Testis (tissue), 3 donors: ENCODE data around the gene RNF40. TPM values are rescaled to one million over a fixed set of nuclear protein-coding genes. Genes with fewer than 3 reads are reported as not detected.

Source experiments
- DNase-seq: peaks from one replicate; pipeline ENCODE4 v3.0.0-alpha.2; 2019
- H3K27ac ChIP-seq, 2 donors: fragments of 200-600 bp; sonication (generic); one replicate each; pipeline ENCODE4 v1.5.1; 2019
- H3K27me3 ChIP-seq: fragments of 200-600 bp; sonication (generic); one replicate; pipeline ENCODE4 v1.5.1; 2019
- H3K36me3 ChIP-seq: fragments of 200-600 bp; sonication (generic); one replicate; pipeline ENCODE4 v1.5.1; 2017; ENCODE audit warnings: low read depth; ENCODE audit errors: missing control alignments
- H3K4me1 ChIP-seq: fragments of 200-600 bp; sonication (generic); one replicate; pipeline ENCODE4 v1.5.1; 2019
- H3K4me3 ChIP-seq, 2 donors: fragments of 200-600 bp; sonication (generic); one replicate each; pipeline ENCODE4 v1.5.1; 2017 to 2019
- H3K9me3 ChIP-seq: fragments of 200-600 bp; sonication (generic); one replicate; pipeline ENCODE4 v1.5.1; 2017
- POLR2A ChIP-seq: fragments of 450-650 bp; IDR thresholded peaks from one replicate; pipeline ENCODE4 v1.6.1; 2017; ENCODE audit warnings: antibody characterized with exemption, mild to moderate bottlenecking, moderate library complexity
- WGBS, 2 donors: methylation state at CpG; one replicate each; pipeline ENCODE4 v1.1.5; 2018; 5-methylcytosine and 5-hydroxymethylcytosine counted together
- intact Hi-C: fragments of 100-400 bp; cut with DNase I; formaldehyde crosslinking; loops from one replicate; pipeline ENCODE4 v1.15.1; 2023; ENCODE audit warnings: low total_unique reads
- polyA plus RNA-seq: library from polyadenylated mRNA; stranded (reverse); fragments of 350-450 nt; fragmentation: Illumina TruSeq; extraction: RNeasy Lipid Tissue Mini Kit (QIAGEN cat#74804); gene quantifications from one replicate; pipeline ENCODE4 v1.2.3, GENCODE V29; 2014; ENCODE audit warnings: low read depth, low replicate concordance; ENCODE audit not compliant: insufficient read depth
- total RNA-seq, 2 donors: library from RNA; depleted of rRNA; stranded (reverse); fragments of >200 nt; gene quantifications; one replicate each; pipeline ENCODE4 v1.2.3, GENCODE V29; 2016
- TF ChIP-seq, protein P1 (sequence below), 3 experiments: fragments of 450-650 bp in 2 of 3; fragments of 200-600 bp in 1 of 3; sonication (generic) in 1 of 3; IDR thresholded peaks; one replicate each; pipeline ENCODE4 v1.5.1; 2016 to 2019; ENCODE audit warnings: antibody characterized with exemption in 3 of 3, mild to moderate bottlenecking in 2 of 3, moderate library complexity in 1 of 3

RNF40 gene
- total and polyA plus RNA-seq, 3 donors from 2014 or later, result 143 to 219 (median 162) TPM

DNA sequence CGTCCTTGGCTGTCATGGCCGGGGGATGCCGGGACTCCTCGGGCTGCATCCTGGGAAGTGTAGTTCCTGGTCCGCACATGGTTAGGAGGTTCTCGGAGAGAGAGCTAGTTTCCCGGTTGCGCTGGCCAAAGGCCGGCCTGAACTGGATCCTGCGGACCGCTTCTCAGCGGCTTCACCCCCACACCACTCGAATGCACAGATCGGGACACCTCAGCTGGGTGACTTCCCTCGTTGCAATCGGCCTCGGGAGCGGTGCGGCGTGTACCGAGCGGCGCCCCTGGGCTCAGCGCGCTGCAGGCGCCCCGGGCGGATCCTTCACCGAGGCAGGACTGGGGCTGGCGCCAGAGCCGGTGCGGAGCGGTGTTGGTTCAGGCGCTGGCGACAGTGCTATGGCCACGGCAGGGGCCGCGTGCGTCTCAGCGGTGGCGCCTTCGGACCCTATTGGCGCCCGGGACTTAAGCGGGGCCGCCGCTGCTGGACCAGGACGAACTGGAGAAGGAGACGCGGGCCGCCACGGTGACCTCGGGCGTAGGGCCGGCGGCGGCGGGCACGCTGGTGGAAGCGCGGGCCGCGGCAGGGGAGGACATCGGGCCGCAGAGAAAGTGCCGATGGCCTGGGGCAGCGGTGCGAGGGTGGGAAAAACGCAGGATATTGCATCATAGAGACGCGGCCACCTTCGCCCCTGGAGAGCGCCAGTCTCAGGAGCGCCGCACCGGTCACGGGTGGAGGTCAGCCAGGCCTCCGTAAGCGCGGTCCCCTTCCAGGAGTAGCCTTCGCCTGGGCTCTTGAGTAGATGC is 13.5 kb downstream of the RNF40 start:
- Histone ChIP-seq H3K27me3 (no peaks in the 10 kb centered on the region), H3K4me1 (peaks cover 13% of the 10 kb centered on the region), H3K9me3 (no peaks in the 10 kb centered on the region), H3K4me3 (peak overlapping the region; percentile 67 to 69), H3K27ac (peak overlapping the region; percentile 55 to 77), H3K36me3 (no peaks in the 10 kb centered on the region)
- peak; percentile 92 for DNase-seq
- TF ChIP-seq POLR2A, result no peak
- TF ChIP-seq, protein P1, sequence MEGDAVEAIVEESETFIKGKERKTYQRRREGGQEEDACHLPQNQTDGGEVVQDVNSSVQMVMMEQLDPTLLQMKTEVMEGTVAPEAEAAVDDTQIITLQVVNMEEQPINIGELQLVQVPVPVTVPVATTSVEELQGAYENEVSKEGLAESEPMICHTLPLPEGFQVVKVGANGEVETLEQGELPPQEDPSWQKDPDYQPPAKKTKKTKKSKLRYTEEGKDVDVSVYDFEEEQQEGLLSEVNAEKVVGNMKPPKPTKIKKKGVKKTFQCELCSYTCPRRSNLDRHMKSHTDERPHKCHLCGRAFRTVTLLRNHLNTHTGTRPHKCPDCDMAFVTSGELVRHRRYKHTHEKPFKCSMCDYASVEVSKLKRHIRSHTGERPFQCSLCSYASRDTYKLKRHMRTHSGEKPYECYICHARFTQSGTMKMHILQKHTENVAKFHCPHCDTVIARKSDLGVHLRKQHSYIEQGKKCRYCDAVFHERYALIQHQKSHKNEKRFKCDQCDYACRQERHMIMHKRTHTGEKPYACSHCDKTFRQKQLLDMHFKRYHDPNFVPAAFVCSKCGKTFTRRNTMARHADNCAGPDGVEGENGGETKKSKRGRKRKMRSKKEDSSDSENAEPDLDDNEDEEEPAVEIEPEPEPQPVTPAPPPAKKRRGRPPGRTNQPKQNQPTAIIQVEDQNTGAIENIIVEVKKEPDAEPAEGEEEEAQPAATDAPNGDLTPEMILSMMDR (IDR thresholded peaks at IDR 0.05), result no peak
- intact Hi-C loops, result no loop called here
- WGBS, 2 donors, result 0% methylated on average over 12 to 78 of the region's 81 CpGs

DNA sequence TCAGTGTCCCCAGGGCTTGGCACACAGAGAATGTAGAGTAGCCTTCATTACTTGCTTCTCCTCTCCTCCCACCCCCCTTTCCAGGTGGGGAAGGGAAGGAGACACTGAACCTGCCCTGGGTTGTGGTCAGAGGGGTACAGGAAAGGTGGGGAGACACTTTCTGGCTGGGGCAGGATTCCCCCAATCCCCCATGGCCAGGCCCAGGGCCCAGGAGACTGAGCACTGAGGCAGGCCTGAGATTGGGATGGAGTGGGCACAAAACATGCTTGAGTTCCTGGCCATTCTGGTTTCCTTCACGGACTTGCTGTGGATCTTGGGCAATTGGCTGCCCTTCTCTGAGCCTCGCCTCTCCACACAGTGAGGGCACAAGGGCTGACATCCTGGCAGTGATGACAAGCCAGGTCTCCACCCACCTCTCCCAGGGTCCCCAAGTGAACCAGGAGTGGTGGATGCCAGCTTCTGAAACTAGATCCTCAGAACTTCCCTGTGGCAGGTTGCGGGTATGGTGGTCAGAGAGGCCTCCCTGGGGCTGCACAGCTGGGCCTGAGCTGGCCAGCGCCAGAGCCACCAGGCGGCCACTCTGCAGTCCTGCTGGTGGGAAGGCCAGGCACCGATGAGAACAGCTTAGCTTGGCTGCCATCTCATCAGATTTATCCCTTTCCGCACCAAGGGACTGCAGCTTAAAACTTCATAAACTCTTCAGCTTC is 15.6 kb downstream of the RNF40 start:
- TF ChIP-seq, protein P1 (IDR thresholded peaks at IDR 0.05), result no peak
- TF ChIP-seq POLR2A, result no peak
- Histone ChIP-seq H3K4me1 (peaks cover 13% of the 10 kb centered on the region), H3K27me3 (no peaks in the 10 kb centered on the region), H3K36me3 (no peaks in the 10 kb centered on the region), H3K4me3 (no peak overlapping the region), H3K27ac (no peak overlapping the region), H3K9me3 (no peaks in the 10 kb centered on the region)
- no peak for DNase-seq
- intact Hi-C loops, result no loop called here
- WGBS, 2 donors, result 90 to 91% methylated on average over 5 to 7 of the region's 7 CpGs

DNA sequence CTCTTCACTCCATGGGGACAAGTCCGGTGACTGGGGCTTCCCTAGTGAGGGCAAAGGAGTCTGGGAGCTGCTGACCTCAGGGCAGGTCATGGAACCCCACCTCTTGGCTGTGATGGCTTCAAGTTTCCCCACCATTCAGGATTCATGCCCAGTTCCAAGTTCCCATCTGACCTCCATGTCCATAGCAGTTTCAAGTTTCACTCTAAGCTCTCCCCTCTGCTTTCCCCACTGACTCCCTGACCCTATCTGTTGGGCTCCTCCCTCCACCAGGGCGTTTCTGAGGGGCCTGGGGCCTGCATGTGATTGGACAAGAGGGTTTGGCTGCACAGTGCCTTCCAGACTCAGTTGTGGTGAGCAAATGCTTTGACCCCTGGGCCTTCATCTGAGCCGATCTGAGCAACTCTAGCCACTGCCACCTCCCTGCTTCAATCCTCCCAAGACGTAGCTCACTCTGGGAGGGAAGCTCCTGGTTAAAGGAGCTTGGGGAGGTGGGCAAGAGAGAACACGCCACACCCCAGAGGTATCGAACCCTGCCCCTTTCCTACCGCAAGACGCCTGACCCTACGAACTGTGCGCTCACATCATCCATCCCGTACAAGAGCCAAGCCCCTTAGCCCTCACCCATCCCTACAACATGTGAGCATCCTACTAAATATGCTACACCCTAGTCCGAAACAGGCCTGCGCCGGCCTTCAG is 16.6 kb downstream of the RNF40 start:
- Histone ChIP-seq H3K4me1 (peaks cover 13% of the 10 kb centered on the region), H3K27ac (no peak overlapping the region), H3K27me3 (no peaks in the 10 kb centered on the region), H3K9me3 (no peaks in the 10 kb centered on the region), H3K4me3 (no peak overlapping the region), H3K36me3 (no peaks in the 10 kb centered on the region)
- 84% methylated on average over 13 to 14 of the region's 14 CpGs for WGBS, 2 donors
- intact Hi-C loops, result no loop called here
- TF ChIP-seq POLR2A, result no peak
- TF ChIP-seq, protein P1 (IDR thresholded peaks at IDR 0.05), result no peak
- DNase-seq, result no peak

DNA sequence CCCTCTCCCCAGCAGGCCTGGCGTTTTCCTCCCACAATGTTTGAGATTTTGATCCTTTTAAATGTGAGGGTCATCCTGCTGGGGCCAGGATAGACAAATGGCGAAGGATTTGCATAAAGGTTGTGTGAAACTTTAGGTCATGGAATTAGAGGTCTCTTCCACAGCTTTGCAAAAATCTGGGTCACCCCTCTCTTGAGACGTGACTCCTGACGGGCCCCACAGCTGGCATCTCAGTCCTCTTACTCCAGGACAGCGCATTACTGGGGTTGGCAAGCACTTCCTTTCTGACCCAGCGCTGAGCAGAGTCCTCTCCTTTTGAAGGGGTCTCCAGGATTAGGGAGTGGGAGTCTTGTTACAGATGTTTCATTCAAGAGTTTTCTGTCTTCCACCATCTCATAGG is 17.5 kb downstream of the RNF40 start:
- no peaks in the 10 kb centered on the region for H3K27me3 ChIP-seq
- peaks cover 11% of the 10 kb centered on the region for H3K4me1 ChIP-seq
- H3K9me3 ChIP-seq, result no peaks in the 10 kb centered on the region
- TF ChIP-seq, protein P1 (IDR thresholded peaks at IDR 0.05), result no peak
- TF ChIP-seq POLR2A, result no peak
- DNase-seq, result no peak
- intact Hi-C loops, result no loop called here
- WGBS, 2 donors, result 79 to 90% methylated on average over 6 of the region's 6 CpGs
- H3K27ac ChIP-seq, result no peak overlapping the region
- no peaks in the 10 kb centered on the region for H3K36me3 ChIP-seq
- no peak overlapping the region for H3K4me3 ChIP-seq
